Calu3 (cell line): ENCODE results near the gene DET1. TPM values are rescaled to one million over a fixed set of nuclear protein-coding genes. Genes with fewer than 3 reads are reported as not detected.
"Not testable (repeated sequence)": the region's sequence is repeated elsewhere in the genome, so short reads cannot be mapped to it uniquely, and the experiment has no call there.

Experiments
- BruUV-seq: library from RNA; stranded (reverse); fragments of 400-500 nt; replicated peaks from 2 replicates; lab custom pipeline; 2021; lab: Mats Ljungman, UMichigan
- CTCF ChIA-PET: fragments of 300-600 bp; sonication (Branson Sonifier 250); formaldehyde crosslinking; loops from one replicate; lab custom pipeline; 2022; ENCODE audit warnings: antibody characterized with exemption; lab: Charles Lee
- DNase-seq: peaks from one replicate; pipeline ENCODE4 v3.0.0; 2022
- H3K27ac Mint-ChIP-seq: one replicate; pipeline ENCODE4 v1.8.0; 2022; ENCODE audit warnings: mixed read lengths; ENCODE audit not compliant: unreplicated experiment
- H3K27me3 Mint-ChIP-seq: one replicate; pipeline ENCODE4 v1.8.0; 2022; ENCODE audit warnings: mixed read lengths; ENCODE audit not compliant: unreplicated experiment
- H3K36me3 Mint-ChIP-seq: one replicate; pipeline ENCODE4 v1.8.0; 2022; ENCODE audit warnings: mild to moderate bottlenecking, moderate library complexity, mixed read lengths; ENCODE audit not compliant: insufficient read depth, unreplicated experiment
- H3K4me1 Mint-ChIP-seq: one replicate; pipeline ENCODE4 v1.8.0; 2022; ENCODE audit warnings: mild to moderate bottlenecking, low read depth, mixed read lengths; ENCODE audit not compliant: unreplicated experiment
- H3K4me3 Mint-ChIP-seq: one replicate; pipeline ENCODE4 v1.8.0; 2022; ENCODE audit warnings: mild to moderate bottlenecking, low read depth, moderate library complexity, mixed read lengths; ENCODE audit not compliant: unreplicated experiment
- H3K9me3 Mint-ChIP-seq: one replicate; pipeline ENCODE4 v1.8.0; 2022; ENCODE audit warnings: low read depth, mixed read lengths; ENCODE audit not compliant: unreplicated experiment
- CTCF ChIP-seq: fragments of 200-600 bp; IDR thresholded peaks from one replicate; pipeline ENCODE4 v1.8.0; 2022; ENCODE audit warnings: antibody characterized with exemption; ENCODE audit not compliant: unreplicated experiment
- intact Hi-C: fragments of 100-400 bp; cut with micrococcal nuclease; formaldehyde crosslinking; loops from one replicate; pipeline ENCODE4 v1.10.0; 2022; ENCODE audit not compliant: unreplicated experiment
- total RNA-seq: library from RNA; stranded (reverse); gene quantifications from 2 replicates; pipeline ENCODE4 v1.2.3, GENCODE V29; 2022

Gene DET1
- total RNA-seq, 1 experiment from 2014 or later = 4.2 TPM

GRCh38 chr15:88476635-88477060 lies 69.8 kb downstream of the DET1 start:
- Mint-ChIP-seq H3K36me3 (peaks cover 6% of the 10 kb centered on the region), H3K9me3 (no peaks in the 10 kb centered on the region), H3K27me3 (no peaks in the 10 kb centered on the region), H3K27ac (no peak overlapping the region), H3K4me1 (no peaks in the 10 kb centered on the region), H3K4me3 (no peak overlapping the region)
- DNase-seq = peak; percentile 48
- TF ChIP-seq CTCF = peak; percentile 72
- no TSS peak for BruUV-seq
- CTCF ChIA-PET = interaction anchor here (0.6 to 1.0 kb wide), 3 partner anchors 9 to 527 kb away, joined by 3 to 5 read pairs (median 4); partner anchors contain the start of genes MRPL46 and MRPS11
- intact Hi-C loops = loop anchor here (1.0 to 5.0 kb wide), 4 partner anchors 138 to 356 kb away; no protein-coding TSS in a partner anchor

GRCh38 chr15:88473661-88474293 lies 72.7 kb downstream of the DET1 start:
- H3K27me3 Mint-ChIP-seq, H3K9me3 Mint-ChIP-seq, DNase-seq, intact Hi-C loops, H3K4me1 Mint-ChIP-seq, H3K4me3 Mint-ChIP-seq, H3K36me3 Mint-ChIP-seq, H3K27ac Mint-ChIP-seq, BruUV-seq: not testable (repeated sequence)
- CTCF ChIA-PET = interaction anchor here (1.3 kb wide), 1 partner anchor 136 kb away, joined by 3 read pairs; no protein-coding TSS in a partner anchor

- intact Hi-C loops = no loop called here
- BruUV-seq = no TSS peak
- Mint-ChIP-seq H3K9me3 (no peaks in the 10 kb centered on the region), H3K36me3 (peaks cover 17% of the 10 kb centered on the region), H3K4me3 (no peak overlapping the region), H3K27ac (no peak overlapping the region), H3K4me1 (no peaks in the 10 kb centered on the region), H3K27me3 (no peaks in the 10 kb centered on the region)
- no peak for TF ChIP-seq CTCF
- CTCF ChIA-PET = no interaction called here
- no peak for DNase-seq
These were observed 74.3 kb downstream of the DET1 start for GRCh38 chr15:88472225-88472624.

- DNase-seq = no peak
- Mint-ChIP-seq H3K4me3 (no peak overlapping the region), H3K36me3 (peaks cover 31% of the 10 kb centered on the region), H3K9me3 (no peaks in the 10 kb centered on the region), H3K4me1 (peaks cover 5% of the 10 kb centered on the region), H3K27me3 (no peaks in the 10 kb centered on the region), H3K27ac (no peak overlapping the region)
- no TSS peak for BruUV-seq
- intact Hi-C loops = no loop called here
- CTCF ChIA-PET = interaction anchor here (0.6 to 1.0 kb wide), 3 partner anchors 9 to 492 kb away, joined by 3 read pairs; no protein-coding TSS in a partner anchor
- TF ChIP-seq CTCF = no peak
These were observed 75.7 kb downstream of the DET1 start for GRCh38 chr15:88470625-88471372.
